ENCODE data around the gene STON2.

DNA sequence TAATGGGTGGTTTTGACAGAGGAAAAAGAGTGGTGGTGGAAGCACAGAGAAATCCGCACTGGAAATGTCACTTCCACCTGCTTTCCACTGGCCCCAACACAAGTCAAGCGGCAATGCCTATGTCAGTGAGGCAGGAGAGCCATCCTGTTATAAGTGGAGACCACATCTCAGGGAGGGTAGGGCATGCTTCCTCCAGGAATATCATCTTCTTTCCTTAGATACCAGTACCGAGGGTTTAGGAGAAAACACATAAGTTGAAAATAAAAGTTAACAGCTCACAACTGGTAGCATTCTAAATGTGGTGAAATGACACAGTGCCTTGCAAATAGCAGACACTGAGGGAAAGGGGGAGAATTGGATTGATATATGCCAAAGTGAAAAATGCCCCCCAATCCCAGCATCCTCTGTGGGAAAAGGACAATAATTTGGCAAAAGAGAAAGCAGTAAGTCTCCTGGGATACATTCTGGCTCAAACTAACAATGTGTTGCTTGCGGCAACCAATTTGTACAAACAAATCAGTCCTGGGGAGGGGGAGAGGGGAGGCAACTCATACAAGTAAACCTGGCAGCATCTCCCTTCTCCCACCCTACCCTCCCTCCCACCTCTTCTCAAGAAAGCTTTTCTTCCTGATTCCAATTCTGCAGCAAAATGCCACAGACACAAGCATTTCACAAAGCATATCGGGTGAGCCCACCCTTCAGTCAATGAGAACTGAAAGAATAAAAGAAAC, 57.1 kb downstream of the STON2 start:
- TF ChIP-seq CTCF (IDR thresholded peaks at IDR 0.05) (no peak), POLR2A (IDR thresholded peaks at IDR 0.05) (no peak)
